HEK293 (cell line): ENCODE results near the gene TMEM238.

Source experiments
- GLI2 ChIP-seq: fragments of 450-650 bp; formaldehyde crosslinking; IDR thresholded peaks from 2 replicates; pipeline ENCODE4; 2017; ENCODE audit warnings: missing biosample characterization, missing genetic modification characterization, low read depth, borderline replicate concordance
- PATZ1 ChIP-seq: fragments of 450-650 bp; formaldehyde crosslinking; IDR thresholded peaks from 2 replicates; pipeline ENCODE4 v1.5.1; 2016; ENCODE audit warnings: missing biosample characterization, missing genetic modification characterization
- SCRT2 ChIP-seq: fragments of 450-650 bp; formaldehyde crosslinking; IDR thresholded peaks from 2 replicates; pipeline ENCODE4 v1.5.1; 2016; ENCODE audit warnings: missing biosample characterization, missing genetic modification characterization
- ZBTB17 ChIP-seq: fragments of 450-650 bp; formaldehyde crosslinking; IDR thresholded peaks from 2 replicates; pipeline ENCODE4 v1.5.1; 2016; ENCODE audit warnings: missing biosample characterization, missing genetic modification characterization
- ZBTB49 ChIP-seq: fragments of 450-650 bp; formaldehyde crosslinking; IDR thresholded peaks from 2 replicates; pipeline ENCODE4 v1.5.1; 2016; ENCODE audit warnings: missing biosample characterization, missing genetic modification characterization, low read depth
- ZBTB7A ChIP-seq: fragments of 450-650 bp; formaldehyde crosslinking; IDR thresholded peaks from 2 replicates; pipeline ENCODE4 v1.5.1; 2016; ENCODE audit warnings: low read depth, missing biosample characterization, missing genetic modification characterization
- ZNF112 ChIP-seq: fragments of 450-650 bp; formaldehyde crosslinking; IDR thresholded peaks from 2 replicates; pipeline ENCODE4 v1.5.0; 2017; ENCODE audit warnings: missing biosample characterization, missing genetic modification characterization
- ZNF121 ChIP-seq: fragments of 450-650 bp; formaldehyde crosslinking; IDR thresholded peaks from 2 replicates; pipeline ENCODE4 v1.5.1; 2016; ENCODE audit warnings: missing biosample characterization, missing genetic modification characterization
- ZNF146 ChIP-seq: fragments of 450-650 bp; formaldehyde crosslinking; IDR thresholded peaks from 2 replicates; pipeline ENCODE4 v1.5.1; 2016; ENCODE audit warnings: missing biosample characterization, missing genetic modification characterization
- ZNF169 ChIP-seq: fragments of 450-650 bp; formaldehyde crosslinking; IDR thresholded peaks from 2 replicates; pipeline ENCODE4 v1.5.1; 2016; ENCODE audit warnings: missing biosample characterization, missing genetic modification characterization
- ZNF248 ChIP-seq: fragments of 450-650 bp; formaldehyde crosslinking; IDR thresholded peaks from 2 replicates; pipeline ENCODE4 v1.5.1; 2017; ENCODE audit warnings: missing biosample characterization, missing genetic modification characterization
- ZNF280C ChIP-seq: fragments of 450-650 bp; formaldehyde crosslinking; IDR thresholded peaks from 2 replicates; pipeline ENCODE4 v1.5.1; 2016; ENCODE audit warnings: missing biosample characterization, missing genetic modification characterization
- ZNF324 ChIP-seq: fragments of 450-650 bp; formaldehyde crosslinking; IDR thresholded peaks from 2 replicates; pipeline ENCODE4 v1.5.1; 2016; ENCODE audit warnings: missing biosample characterization, missing genetic modification characterization
- ZNF37A ChIP-seq: fragments of 450-650 bp; IDR thresholded peaks from 2 replicates; pipeline ENCODE4 v1.5.1; 2018; ENCODE audit warnings: missing biosample characterization, missing genetic modification characterization
- ZNF391 ChIP-seq: fragments of 450-650 bp; formaldehyde crosslinking; IDR thresholded peaks from 2 replicates; pipeline ENCODE4 v1.5.1; 2016; ENCODE audit warnings: low read depth, missing biosample characterization, missing genetic modification characterization, borderline replicate concordance
- ZNF394 ChIP-seq: fragments of 450-650 bp; formaldehyde crosslinking; IDR thresholded peaks from 2 replicates; pipeline ENCODE4 v1.5.1; 2016; ENCODE audit warnings: missing biosample characterization, missing genetic modification characterization, mild to moderate bottlenecking, moderate library complexity, borderline replicate concordance
- ZNF514 ChIP-seq: fragments of 450-650 bp; formaldehyde crosslinking; IDR thresholded peaks from 2 replicates; pipeline ENCODE4 v1.5.1; 2016; ENCODE audit warnings: missing biosample characterization, missing genetic modification characterization
- ZNF610 ChIP-seq: fragments of 450-650 bp; formaldehyde crosslinking; IDR thresholded peaks from 2 replicates; pipeline ENCODE4 v1.5.1; 2016; ENCODE audit warnings: missing biosample characterization, missing genetic modification characterization, borderline replicate concordance
- ZNF701 ChIP-seq: fragments of 450-650 bp; formaldehyde crosslinking; IDR thresholded peaks from 2 replicates; pipeline ENCODE4 v1.5.1; 2016; ENCODE audit warnings: missing biosample characterization, missing genetic modification characterization
- TF ChIP-seq, protein P1 (sequence below): fragments of 450-650 bp; formaldehyde crosslinking; IDR thresholded peaks from 2 replicates; pipeline ENCODE4 v1.5.1; 2016; ENCODE audit warnings: missing biosample characterization, missing genetic modification characterization, borderline replicate concordance
- TF ChIP-seq, protein P2 (sequence below): fragments of 450-650 bp; formaldehyde crosslinking; IDR thresholded peaks from 2 replicates; pipeline ENCODE4 v1.5.1; 2017; ENCODE audit warnings: missing biosample characterization, missing genetic modification characterization

The TMEM238 gene

DNA sequence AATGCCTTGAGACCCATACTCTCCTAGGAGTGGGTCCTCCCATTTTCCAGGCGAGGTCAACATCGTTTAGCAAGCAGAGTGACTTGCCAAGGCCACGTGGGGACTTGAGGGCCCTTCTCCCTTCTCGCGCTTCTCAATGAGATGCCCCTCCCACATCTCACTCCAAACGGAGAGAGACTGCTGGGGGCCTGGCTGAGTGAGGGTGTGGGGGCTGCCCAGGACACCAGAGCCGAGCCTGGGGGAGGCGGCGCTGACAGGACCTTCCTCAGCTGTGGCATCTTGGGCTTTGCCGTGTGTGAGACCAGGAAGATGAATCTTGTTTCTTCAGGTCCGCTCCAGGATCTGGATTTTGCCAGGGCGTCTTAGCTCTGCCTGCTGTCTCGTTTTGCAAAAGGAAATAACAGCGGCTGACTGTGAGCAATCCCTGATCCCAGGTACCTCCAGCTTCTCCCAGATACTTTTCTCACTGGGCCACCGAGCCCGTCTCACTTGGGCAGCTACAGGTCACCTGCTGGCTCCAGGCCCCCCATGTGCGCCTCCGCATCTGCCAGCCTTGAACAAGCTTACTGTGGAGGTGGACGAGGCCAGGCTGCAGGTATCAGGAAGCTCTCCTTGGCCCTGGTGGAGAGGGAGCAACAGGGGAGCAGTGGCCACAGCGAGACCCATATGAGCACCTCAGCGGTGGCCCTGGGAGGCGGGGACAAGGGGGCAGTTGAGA lies 35.6 kb downstream of the TMEM238 start (continued):
- TF ChIP-seq, protein P1, sequence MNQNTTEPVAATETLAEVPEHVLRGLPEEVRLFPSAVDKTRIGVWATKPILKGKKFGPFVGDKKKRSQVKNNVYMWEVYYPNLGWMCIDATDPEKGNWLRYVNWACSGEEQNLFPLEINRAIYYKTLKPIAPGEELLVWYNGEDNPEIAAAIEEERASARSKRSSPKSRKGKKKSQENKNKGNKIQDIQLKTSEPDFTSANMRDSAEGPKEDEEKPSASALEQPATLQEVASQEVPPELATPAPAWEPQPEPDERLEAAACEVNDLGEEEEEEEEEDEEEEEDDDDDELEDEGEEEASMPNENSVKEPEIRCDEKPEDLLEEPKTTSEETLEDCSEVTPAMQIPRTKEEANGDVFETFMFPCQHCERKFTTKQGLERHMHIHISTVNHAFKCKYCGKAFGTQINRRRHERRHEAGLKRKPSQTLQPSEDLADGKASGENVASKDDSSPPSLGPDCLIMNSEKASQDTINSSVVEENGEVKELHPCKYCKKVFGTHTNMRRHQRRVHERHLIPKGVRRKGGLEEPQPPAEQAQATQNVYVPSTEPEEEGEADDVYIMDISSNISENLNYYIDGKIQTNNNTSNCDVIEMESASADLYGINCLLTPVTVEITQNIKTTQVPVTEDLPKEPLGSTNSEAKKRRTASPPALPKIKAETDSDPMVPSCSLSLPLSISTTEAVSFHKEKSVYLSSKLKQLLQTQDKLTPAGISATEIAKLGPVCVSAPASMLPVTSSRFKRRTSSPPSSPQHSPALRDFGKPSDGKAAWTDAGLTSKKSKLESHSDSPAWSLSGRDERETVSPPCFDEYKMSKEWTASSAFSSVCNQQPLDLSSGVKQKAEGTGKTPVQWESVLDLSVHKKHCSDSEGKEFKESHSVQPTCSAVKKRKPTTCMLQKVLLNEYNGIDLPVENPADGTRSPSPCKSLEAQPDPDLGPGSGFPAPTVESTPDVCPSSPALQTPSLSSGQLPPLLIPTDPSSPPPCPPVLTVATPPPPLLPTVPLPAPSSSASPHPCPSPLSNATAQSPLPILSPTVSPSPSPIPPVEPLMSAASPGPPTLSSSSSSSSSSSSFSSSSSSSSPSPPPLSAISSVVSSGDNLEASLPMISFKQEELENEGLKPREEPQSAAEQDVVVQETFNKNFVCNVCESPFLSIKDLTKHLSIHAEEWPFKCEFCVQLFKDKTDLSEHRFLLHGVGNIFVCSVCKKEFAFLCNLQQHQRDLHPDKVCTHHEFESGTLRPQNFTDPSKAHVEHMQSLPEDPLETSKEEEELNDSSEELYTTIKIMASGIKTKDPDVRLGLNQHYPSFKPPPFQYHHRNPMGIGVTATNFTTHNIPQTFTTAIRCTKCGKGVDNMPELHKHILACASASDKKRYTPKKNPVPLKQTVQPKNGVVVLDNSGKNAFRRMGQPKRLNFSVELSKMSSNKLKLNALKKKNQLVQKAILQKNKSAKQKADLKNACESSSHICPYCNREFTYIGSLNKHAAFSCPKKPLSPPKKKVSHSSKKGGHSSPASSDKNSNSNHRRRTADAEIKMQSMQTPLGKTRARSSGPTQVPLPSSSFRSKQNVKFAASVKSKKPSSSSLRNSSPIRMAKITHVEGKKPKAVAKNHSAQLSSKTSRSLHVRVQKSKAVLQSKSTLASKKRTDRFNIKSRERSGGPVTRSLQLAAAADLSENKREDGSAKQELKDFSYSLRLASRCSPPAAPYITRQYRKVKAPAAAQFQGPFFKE (tag by site-specific recombination): no peak
- TF ChIP-seq ZBTB7A (tag by site-specific recombination) (no peak), ZBTB17 (tag by site-specific recombination) (no peak), ZNF121 (tag by site-specific recombination) (no peak), ZNF37A (tag by site-specific recombination) (no peak), ZNF169 (no peak), PATZ1 (tag by site-specific recombination) (peak; percentile 11; the same call in 1 of the 2 replicates), ZNF248 (tag by site-specific recombination) (no peak), ZNF146 (tag by site-specific recombination) (no peak), GLI2 (tag by site-specific recombination) (no peak), ZNF391 (tag by site-specific recombination) (no peak), ZNF324 (tag by site-specific recombination) (no peak), ZNF112 (tag by site-specific recombination) (no peak), ZNF280C (no peak), ZBTB49 (tag by site-specific recombination) (no peak), ZNF610 (tag by site-specific recombination) (no peak), ZNF701 (tag by site-specific recombination) (no peak), ZNF394 (tag by site-specific recombination) (peak; percentile 76), ZNF514 (tag by site-specific recombination) (no peak), SCRT2 (tag by site-specific recombination) (peak; percentile 84)
- TF ChIP-seq, protein P2, sequence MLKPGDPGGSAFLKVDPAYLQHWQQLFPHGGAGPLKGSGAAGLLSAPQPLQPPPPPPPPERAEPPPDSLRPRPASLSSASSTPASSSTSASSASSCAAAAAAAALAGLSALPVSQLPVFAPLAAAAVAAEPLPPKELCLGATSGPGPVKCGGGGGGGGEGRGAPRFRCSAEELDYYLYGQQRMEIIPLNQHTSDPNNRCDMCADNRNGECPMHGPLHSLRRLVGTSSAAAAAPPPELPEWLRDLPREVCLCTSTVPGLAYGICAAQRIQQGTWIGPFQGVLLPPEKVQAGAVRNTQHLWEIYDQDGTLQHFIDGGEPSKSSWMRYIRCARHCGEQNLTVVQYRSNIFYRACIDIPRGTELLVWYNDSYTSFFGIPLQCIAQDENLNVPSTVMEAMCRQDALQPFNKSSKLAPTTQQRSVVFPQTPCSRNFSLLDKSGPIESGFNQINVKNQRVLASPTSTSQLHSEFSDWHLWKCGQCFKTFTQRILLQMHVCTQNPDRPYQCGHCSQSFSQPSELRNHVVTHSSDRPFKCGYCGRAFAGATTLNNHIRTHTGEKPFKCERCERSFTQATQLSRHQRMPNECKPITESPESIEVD (tag by site-specific recombination): no peak
